GM19395 (cell line): ENCODE measurements around the gene SERPINE2.

ENCODE experiments used
- ATAC-seq: cut with Tn5 transposase; IDR thresholded peaks from one replicate; pipeline ENCODE4 v1.9.1; 2021; ENCODE audit warnings: mild to moderate bottlenecking, moderate library complexity; ENCODE audit not compliant: unreplicated experiment

The SERPINE2 gene

GRCh38 chr2:224046752-224047151 lies 7.7 kb upstream of the SERPINE2 start:
- no peak for ATAC-seq

GRCh38 chr2:224042191-224042696 lies 3.2 kb upstream of the SERPINE2 start:
- ATAC-seq, result no peak

- no peak for ATAC-seq
Measured at GRCh38 chr2:224041554-224041953, 2.5 kb upstream of the SERPINE2 start.

DNA sequence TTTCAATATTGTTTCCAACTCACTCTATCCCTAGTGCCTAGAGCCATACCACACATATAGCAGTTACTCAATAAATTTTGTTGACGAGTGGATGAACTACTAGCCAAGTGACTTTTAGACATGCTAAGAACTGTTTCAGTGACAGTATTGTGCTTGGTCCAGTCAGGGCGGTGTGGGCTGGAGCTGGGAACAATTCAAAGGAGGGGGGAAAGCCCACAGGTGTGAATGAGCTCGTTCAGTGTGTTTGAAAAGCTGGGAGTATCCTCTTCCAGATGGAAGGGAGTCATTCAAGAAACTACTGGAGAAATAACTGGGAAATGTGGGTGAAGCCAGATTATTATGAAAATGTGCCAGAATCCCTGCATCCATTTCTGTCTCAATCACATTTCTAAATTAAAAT lies 1.7 kb upstream of the SERPINE2 start:
- ATAC-seq, result no peak

DNA sequence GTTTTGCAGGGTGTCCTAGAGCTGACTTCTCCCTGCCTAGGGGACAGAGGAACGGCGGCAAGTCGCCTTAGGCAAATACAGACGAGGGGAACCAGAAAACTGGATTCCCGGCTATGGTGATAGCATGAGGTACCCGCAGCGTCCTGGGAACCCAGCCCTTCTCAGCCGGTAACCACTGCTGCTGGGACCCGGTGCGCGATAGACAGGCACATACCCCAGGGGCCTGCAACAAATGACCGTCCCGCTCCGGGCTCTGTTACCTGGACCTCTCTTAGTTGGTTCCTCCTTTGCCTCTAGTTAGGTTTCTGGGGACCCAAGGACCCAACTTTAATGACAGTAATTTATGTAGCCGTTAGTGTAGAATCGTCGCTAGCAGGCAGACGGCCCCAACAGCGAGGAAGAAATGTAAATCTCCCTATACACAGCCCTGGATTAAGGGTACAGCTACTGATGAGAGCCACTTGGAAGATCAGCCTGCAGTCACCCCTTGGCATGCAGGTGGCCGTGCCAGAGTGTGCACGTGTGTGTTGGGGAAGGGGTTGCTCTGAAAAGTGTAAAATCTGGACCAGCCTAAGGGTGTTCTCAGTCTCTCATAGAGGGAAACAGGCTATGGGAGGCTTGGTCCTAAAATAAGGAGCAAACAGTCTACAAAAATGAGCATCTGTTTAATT lies 819 bp upstream of the SERPINE2 start:
- ATAC-seq, result peak; percentile 31

DNA sequence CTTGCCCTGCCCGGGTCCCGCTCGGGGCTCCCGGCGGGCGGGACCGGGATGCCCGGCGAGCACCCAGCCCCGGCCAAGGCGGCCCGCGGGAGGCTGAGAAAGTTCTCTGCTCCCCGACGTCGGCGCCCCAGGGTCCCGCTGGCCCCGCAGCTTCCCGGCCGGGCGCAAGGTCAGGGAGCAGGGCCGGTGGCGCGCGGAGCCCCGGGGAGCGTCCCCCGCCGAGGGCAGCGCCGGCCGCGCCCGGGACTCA lies 331 bp downstream of the SERPINE2 start:
- ATAC-seq, result peak; percentile 31

GRCh38 chr2:224038049-224038829 lies 847 bp downstream of the SERPINE2 start:
- ATAC-seq, result peak; percentile 67

- ATAC-seq, result no peak
Measured at GRCh38 chr2:224036731-224037361, 2.2 kb downstream of the SERPINE2 start.

- no peak for ATAC-seq
Measured at GRCh38 chr2:224034017-224034416, 5.1 kb downstream of the SERPINE2 start.

- no peak for ATAC-seq
Measured at GRCh38 chr2:224033601-224034000, 5.5 kb downstream of the SERPINE2 start.

DNA sequence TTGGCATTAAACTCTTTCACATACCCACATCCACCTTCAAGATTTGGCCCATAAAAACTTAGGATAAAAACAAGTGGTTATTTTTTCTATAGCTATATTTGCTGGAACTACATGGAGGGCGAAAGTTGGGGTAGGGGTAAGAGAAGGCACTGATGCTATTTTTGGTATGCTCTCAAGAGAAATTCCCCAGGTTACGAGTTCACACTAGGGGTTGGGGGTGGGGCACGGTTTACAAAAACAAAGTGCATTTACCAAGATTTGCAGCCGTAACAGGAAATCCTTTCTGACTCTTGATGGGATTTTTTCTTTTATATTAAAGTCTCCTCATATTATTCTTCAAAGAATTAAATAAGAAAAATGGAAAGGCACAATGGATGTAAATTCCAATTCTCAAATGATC lies 6.8 kb downstream of the SERPINE2 start:
- ATAC-seq, result no peak

DNA sequence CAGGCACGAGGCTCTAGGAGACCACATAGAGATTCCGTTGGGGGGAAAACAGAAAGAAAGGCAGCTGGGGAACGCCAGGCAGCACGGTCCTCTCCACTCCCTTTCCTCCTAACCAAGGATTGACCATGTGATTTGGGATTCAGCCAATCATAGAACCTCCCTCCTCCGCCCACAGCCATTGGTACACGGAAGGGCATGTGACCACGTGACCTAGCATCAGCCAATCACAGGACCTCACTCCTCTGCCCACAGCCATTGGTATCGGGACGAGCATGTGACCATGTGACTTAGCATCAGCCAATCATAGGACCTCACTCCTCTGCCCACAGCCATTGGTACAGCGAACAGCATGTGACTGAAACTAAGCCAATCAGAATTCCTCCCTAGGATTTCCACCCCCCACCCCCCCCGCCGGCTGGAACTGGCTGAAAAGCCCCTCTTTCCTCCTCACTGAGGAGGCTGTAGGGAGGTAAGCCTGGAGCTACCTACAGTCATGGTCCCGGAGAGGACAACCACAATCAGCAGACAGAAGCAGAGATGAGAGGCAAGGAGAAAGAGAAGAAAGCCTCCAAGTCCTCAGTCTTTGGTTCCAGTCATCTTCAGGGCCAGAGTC lies 7.6 kb downstream of the SERPINE2 start:
- no peak for ATAC-seq

DNA sequence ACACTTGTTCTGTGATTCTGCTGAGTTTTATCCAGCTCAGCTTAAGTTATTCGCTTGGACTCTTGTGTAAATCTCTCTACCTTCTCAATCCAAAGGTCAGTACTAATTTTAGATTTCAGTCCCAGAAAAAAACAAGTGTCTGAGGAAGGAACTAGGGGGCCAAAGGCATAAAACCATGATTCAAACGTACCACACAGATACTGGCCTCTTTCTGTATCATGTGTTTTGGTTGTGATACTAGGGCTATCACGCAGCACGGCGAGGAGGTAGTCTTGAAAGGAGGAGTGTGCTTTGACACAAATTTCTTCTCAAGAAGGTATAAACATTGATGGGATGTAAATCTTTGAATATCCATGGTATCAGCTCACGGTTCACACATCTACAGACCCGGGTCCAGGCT lies 8.3 kb downstream of the SERPINE2 start:
- ATAC-seq, result no peak

DNA sequence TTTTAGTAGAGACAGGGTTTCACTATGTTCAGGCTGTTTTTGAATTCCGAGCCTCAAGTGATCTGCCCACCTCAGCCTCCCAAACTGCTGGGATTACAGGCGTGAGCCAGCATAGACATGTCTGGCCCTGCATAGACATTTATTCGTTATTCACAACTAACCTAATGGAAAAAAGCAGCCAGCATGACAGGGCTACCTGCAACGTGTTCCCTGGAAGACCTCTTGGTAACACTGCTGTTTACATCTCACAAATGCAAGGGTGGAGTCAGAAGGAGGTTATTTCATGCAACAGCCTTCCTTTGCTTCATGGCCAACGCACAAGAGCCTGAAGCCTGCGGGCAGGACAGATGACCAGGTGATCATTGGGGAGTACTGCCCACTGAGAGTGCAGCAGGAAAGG lies 9.2 kb downstream of the SERPINE2 start:
- no peak for ATAC-seq

DNA sequence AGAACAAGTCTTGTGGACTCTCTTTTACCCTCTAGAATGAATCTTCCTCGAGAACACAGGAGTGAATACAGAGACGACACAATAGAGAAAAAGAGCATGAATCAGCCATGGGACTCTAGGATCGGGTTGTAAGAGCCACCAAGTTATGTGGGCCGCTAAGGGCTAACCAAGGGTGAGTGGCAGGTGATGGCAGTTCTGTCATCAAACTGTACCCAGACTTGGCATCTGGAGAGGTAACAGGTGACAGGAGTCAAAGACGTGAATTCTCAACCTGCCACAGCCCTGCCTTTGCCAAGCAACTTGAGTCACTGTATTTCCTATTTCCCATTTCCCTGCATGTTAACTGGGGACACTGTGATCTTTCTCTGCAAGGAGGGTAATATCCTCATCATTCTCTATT lies 11.2 kb downstream of the SERPINE2 start:
- ATAC-seq, result no peak

GRCh38 chr2:224027070-224027469 lies 12.0 kb downstream of the SERPINE2 start:
- ATAC-seq, result no peak

GRCh38 chr2:224025874-224026273 lies 13.2 kb downstream of the SERPINE2 start:
- peak; percentile 97 for ATAC-seq

GRCh38 chr2:224024270-224024669 lies 14.8 kb downstream of the SERPINE2 start:
- ATAC-seq, result no peak

DNA sequence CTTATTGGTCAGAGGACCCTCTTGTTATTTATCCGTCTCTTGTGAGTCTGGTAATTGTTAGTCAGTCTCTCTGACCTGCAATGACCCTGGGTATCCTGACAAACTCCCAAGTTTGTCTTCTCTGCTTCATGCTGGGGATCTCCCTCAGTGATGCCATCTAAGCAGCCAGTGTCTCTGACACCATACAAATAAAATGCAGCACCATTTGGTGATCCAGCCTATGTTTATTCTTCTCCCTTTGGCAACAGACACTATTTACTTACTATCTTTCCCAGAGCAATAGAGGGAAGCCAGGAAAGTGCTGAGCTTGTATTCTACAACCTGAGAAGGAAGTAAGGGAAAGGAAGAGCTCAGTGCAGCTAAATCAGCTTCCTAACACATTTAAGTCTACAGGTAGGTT lies 15.9 kb downstream of the SERPINE2 start:
- ATAC-seq, result no peak

GRCh38 chr2:224022486-224022885 lies 16.6 kb downstream of the SERPINE2 start:
- no peak for ATAC-seq

DNA sequence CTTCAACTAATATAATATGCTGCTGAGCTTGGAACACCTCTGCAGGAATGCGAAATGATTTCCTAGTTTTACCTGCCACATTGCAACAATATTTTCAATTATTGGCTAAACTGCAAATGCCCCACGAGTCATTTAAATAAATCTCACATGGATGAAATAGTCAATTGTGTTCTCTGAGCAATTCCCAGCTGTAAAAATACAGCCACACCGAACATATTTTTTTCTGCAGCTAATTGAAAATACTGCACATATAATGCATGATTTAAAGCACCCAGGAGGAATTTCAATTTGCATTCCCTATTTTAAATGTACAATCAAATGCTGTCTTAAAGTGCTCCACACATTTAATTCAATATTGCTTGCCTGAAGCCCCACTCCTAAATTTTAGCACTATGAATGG lies 18.6 kb downstream of the SERPINE2 start:
- ATAC-seq, result no peak

GRCh38 chr2:224017957-224018356 lies 21.1 kb downstream of the SERPINE2 start:
- ATAC-seq, result no peak
